Measurements from ENCODE around the gene SIN3B.
"Not testable (repeated sequence)": the region's sequence is repeated elsewhere in the genome, so short reads cannot be mapped to it uniquely, and the experiment has no call there.

Gene SIN3B

DNA sequence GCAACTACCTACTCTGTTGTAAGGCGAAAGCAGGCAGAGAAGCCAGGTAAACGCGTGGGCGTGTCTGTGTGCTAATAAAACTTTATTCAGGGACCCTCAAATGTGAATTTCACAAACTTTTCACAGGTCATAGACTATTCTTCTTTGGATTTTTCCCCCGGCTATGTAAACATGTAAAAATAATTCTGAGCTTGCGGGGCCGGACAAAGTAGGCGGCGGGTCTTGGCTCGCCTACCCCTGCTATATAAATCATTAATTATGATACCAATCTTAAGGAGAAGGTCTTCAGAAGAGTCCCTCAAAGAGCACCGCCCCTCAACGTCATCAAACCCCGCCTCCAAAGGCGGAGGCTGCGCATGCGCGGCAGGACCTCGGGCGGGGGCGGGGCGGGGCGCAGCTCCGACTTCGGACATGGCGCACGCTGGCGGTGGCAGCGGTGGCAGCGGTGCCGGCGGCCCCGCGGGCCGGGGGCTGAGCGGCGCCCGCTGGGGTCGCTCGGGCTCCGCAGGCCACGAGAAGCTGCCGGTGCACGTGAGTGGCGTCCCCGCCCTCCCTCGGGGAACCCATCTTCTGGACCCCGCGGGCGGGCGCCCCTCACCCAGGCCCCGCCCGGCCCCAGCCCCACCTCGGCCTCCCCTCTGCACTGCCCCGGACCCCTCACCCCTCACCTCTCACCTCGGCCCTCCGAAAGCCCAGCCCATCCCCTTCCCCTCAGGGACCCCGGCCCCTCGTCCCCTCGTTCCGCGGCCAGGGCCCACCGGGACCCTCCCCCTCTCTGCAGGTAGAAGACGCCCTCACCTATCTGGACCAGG is at the start of gene SIN3B:
Gene SIN3B, plus strand, starts transcription at position 389 of the 812 bp plus-strand sequence. Its CDS starts 23 bp downstream, at position 412.
- DNase-seq, result peak; percentile 87

GRCh38 chr19:16779539-16780163 is 49.5 kb upstream of the SIN3B start:
- peak; percentile 32 for DNase-seq

DNA sequence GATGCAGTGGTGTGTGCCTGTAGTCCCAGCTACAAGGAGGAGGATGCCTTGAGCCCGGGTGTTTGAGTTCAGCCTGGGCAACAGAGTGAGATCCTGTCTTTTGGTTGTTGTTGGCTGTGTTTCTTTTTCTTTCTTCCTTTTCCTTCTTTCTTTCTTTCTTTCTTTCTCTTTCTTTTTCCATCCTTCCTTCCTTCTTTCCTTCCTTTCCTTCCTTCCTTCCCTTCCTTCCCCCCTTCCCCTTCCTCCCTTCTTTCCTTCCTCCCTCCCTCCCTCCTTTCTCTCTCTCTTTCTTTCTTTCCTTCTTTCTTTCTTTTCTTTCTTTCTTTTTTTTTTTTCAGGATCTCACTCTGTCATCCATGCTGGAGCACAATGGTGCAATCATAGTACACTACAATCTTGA is 46.5 kb upstream of the SIN3B start:
- no peak for DNase-seq

- no peak for DNase-seq
Measured at GRCh38 chr19:16788479-16788878, 40.7 kb upstream of the SIN3B start.

GRCh38 chr19:16789238-16789637 is 40.0 kb upstream of the SIN3B start:
- no peak for DNase-seq

DNA sequence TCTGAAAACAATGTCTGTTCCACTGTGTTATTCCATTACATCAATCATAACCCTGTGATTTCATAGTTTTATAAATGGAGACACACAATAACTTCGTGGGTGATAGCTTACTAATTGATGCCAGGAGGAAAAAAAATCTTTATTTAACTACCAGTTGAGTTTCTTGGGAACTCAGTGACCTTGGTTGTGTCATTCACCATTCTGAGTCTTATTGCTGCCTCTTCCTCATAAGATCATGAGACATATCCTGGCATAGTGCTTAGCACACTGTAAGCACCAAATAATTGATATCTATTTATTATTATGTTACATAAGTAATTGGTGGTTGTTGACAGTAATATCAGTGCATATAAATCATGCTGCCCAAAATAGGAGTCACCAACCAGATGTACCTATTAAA is 39.1 kb upstream of the SIN3B start:
- no peak for DNase-seq

DNA sequence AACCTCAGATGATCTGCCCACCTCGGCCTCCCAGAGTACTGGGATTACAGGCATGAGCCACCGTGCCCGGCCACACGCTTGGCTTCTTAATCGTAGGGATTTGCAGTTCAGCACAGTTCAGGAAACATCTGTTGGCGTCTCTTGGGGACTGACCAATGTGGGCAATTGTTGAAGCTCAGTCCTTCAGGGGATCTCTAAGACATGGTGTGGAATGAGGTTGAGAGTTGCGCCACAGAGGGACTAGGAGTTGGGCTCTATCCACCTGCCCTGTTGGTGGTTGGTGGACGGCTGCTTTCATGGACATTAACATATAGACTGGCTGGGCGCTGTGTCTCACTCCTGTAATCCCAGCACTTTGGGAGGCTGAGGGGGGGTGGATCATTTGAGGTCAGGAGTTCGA is 37.3 kb upstream of the SIN3B start:
- DNase-seq, result peak; percentile 99

- no peak for DNase-seq
Measured at GRCh38 chr19:16794456-16795441, 34.4 kb upstream of the SIN3B start.

GRCh38 chr19:16795731-16796130 is 33.5 kb upstream of the SIN3B start:
- DNase-seq, result no peak

- DNase-seq, result peak; percentile 51
Measured at GRCh38 chr19:16797876-16798275, 31.3 kb upstream of the SIN3B start.

DNA sequence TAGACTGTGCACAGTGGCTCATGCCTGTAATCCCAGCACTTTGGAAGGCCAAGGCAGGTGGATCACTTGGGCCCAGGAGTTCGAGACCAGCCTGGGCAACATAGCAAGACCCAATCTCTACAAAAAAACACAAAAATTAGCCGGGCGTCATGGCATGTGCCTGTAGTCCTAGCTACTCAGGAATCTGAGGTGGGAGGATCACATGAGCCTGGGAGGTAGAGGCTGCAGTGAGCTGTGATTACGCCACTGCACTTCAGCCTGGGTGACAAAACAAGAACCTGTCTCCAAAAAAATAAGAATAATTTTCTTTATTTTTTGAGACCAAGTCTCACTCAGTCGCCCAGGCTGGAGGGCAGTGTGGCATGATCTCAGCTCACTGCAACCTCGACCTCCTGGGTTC is 30.9 kb upstream of the SIN3B start:
- DNase-seq, result not testable (repeated sequence)

GRCh38 chr19:16799740-16800139 is 29.5 kb upstream of the SIN3B start:
- DNase-seq, result no peak

DNA sequence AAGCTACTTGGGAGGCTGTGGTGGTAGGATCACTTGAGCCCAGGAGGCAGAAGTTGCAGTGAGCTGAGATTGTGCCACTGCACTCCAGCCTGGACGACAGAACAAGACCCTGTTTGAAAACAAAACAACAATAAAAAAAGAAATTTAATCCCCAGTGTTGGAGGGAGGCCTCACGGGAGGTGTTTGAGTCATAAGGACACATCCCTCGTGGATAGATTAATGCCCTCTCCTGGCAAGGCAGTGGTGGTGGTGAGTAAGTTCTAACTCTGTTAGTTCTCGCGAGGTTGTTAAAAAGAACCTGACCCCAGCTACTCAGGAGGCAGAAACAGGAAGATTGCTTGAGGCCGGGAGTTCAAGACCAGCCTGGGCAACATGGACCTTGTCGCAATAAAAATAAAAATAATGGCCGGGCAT is 27.6 kb upstream of the SIN3B start:
- peak; percentile 67 for DNase-seq

- DNase-seq, result no peak
Measured at GRCh38 chr19:16804176-16804575, 25.0 kb upstream of the SIN3B start.

DNA sequence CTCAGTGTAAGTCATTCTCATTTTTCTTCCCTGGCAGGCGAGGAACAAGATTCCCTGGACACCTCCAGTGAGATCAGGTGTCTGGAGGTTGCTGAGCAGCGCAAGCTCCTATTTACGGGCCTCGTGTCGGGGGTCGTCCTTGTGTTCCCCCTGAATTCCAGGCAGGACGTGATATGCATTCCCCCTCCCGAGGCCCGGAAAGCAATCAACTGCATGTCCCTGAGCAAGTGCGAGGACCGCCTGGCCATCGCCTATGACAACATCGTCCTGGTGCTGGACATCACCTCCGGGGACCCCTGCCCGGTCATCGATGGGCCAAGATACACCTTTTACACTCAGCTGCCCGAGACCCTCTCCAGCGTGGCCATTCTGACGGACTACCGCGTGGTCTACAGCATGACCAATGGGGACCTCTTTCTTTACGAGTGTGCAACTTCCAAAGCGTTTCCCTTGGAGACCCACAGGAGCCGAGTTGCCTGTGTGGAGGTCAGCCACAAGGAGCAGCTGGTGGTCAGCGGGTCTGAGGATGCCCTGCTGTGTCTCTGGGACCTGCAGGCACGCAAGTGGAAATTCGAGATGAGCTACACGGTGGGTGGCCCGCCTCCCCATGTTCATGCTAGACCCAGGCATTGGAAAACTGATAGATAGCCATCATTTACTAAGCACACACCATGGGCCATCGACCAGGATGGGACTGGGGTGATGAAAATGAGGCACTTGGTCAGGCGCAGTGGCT is 21.5 kb upstream of the SIN3B start:
- DNase-seq, result no peak

- DNase-seq, result no peak
Measured at GRCh38 chr19:16814526-16815100, 14.6 kb upstream of the SIN3B start.

DNA sequence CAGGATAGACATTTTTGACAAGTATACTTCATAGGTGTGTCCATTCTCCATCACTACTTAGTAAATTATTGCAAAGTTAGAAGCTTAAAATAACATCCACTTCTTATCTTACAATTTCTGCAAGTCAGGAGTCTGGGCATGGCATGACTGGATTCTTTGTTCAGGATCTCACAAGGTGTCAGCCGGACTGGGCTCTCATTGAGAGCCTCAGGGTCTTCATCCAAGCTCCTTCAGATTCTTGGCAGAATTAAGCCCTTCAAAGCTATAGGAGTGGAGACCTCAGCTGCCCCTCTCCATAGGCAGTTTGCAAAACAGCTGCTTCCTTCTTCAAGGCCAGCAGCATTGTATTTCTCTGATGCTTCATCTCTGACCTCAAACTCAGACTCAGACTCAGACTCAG is 9.1 kb upstream of the SIN3B start:
- DNase-seq, result no peak

DNA sequence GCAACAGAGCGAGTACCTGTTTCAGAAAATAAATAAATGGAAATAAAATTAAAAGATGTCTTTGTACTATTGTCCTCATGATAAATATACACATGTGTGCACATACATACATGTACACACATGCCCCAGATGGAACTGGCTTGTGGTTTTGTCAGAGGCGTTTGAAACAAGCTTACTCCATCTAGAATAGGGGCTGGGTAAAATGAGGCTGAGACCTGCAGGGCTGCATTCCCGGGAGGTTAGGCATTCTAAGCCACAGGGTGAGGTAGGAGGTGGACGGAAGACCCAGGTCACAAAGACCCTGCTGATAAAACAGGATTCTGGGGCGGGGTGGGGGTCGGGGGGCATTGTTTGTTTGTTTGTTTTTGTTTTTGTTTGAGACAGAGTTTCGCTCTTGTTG is 8.1 kb upstream of the SIN3B start:
- no peak for DNase-seq

DNA sequence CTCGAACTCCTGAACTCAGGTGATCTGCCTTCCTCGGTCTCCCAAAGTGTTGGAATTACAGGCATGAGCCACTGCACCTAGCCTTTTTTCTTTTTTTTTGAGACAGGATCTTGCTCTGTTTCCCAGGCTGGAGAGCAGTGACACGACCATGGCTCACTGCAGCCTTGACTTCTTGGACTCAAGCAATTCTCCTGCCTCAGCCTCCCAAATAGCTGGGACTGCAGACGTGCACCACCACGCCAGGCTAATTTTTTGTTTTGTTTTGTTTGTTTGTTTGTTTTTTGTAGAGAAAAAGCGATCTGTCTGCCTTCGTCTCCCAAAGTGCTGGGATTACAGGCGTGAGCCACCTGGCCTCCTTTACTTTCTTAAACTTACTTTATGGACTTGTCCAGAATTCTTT is 6.5 kb upstream of the SIN3B start:
- DNase-seq, result no peak

GRCh38 chr19:16824658-16825311 is 4.4 kb upstream of the SIN3B start:
- no peak for DNase-seq

DNA sequence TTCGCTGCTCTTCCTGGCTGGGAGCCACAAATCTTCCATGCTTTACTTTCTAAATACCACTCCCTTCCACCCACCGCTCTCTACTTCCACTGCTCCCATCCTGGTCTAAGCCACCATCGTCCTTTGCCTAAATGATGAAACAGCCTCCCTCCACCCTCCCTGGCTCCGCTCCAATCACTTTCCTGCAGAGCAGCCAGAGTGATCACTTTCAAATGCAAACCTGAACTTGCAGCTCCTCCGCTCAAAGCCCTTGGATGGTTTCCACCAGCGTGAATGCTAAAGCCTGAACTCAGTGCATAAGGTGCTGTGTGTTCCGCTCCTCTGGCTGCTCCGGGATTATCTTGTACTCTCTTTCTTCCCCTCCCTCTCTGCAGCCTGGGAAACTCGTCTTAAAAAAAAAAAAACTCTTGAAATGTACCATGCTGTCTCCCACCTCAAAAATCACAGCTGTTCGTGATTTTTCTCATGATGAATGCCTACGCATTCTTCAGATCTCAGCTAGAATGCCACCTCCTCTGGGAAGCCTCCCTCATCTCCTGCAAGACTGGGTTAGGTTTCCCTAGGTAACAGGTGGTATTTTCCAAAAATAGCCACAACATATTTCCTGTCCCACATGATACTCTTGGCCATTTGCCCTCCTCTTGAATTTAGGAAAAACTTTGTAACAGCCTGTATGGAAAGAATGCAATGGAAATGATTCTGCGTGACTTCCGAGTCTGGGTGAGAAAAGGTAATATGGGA is 3.7 kb upstream of the SIN3B start:
- no peak for DNase-seq

All from MV-4-11 (cell line).